Tibial nerve (tissue), 4 donors: Measurements from ENCODE around the gene MS4A18.

Experiments
- CTCF ChIP-seq, 5 experiments: fragments of 200-600 bp in 3 of 5; fragments of 450-650 bp in 2 of 5; sonication (generic) in 3 of 5; IDR thresholded peaks; one replicate each; pipeline ENCODE4 v1.5.1; 2016 to 2019; ENCODE audit warnings: antibody characterized with exemption in 5 of 5, mild to moderate bottlenecking in 3 of 5, moderate library complexity in 2 of 5
- EP300 ChIP-seq, 2 donors: sonication (generic); formaldehyde crosslinking; IDR thresholded peaks; one replicate each; pipeline ENCODE4 v1.6.1; 2017; ENCODE audit warnings: antibody characterized with exemption in 2 of 2, mild to moderate bottlenecking in 1 of 2
- POLR2A ChIP-seq, 2 donors: fragments of 450-650 bp; IDR thresholded peaks; one replicate each; pipeline ENCODE4 v1.6.1; 2017; ENCODE audit warnings: antibody characterized with exemption in 2 of 2, mild to moderate bottlenecking in 2 of 2, moderate library complexity in 2 of 2

DNA sequence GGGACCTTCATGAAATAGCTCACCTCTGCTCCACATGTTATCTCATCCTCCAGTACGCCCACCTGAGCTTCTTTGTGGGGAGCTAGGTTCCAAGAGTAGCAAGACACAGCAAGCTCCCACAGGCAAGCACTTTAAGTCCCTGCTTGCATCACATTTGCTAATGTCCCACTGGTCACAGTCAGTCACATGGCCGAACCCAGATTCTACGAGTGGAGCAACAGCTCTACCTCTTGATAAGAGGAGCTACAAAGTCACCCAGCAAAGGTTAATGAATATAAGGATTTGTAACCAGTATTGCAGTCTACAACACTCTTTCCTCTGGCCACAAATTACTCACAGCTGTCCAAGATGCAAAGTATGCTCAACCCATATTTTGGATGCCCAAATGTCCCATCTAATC is 16.9 kb downstream of the MS4A18 start:
- TF ChIP-seq CTCF (IDR thresholded peaks at IDR 0.05) (no peak), POLR2A (IDR thresholded peaks at IDR 0.05) (no peak), EP300 (IDR thresholded peaks at IDR 0.05) (no peak)
